Fibroblast of lung (primary cell): Measurements from ENCODE around the gene ZBTB14. TPM values are rescaled to one million over a fixed set of nuclear protein-coding genes. Genes with fewer than 3 reads are reported as not detected.

ENCODE experiments used
- DNase-seq, 2 donors: peaks; one replicate each; pipeline versions ENCODE4 v3.0.0 to v3.0.0-alpha.2; 2010; ENCODE audit warnings: low read depth in 2 of 2
- H2AFZ ChIP-seq: 2 replicates; pipeline ENCODE4 v1.5.1; 2012; ENCODE audit warnings: low read length, control low read depth, inconsistent platforms
- H3K27ac ChIP-seq: 2 replicates; pipeline ENCODE4 v1.5.1; 2011; ENCODE audit warnings: low read length, control low read depth; ENCODE audit not compliant: insufficient read depth
- H3K27me3 ChIP-seq: 2 replicates; pipeline ENCODE4 v1.5.1; 2011; ENCODE audit warnings: mild to moderate bottlenecking, low read length; ENCODE audit not compliant: control insufficient read depth, insufficient read depth
- H3K36me3 ChIP-seq: 2 replicates; pipeline ENCODE4 v1.5.1; 2011; ENCODE audit warnings: low read length; ENCODE audit not compliant: control insufficient read depth, insufficient read depth
- H3K4me1 ChIP-seq: 2 replicates; pipeline ENCODE4 v1.5.1; 2011; ENCODE audit warnings: low read length; ENCODE audit not compliant: control insufficient read depth, insufficient read depth; ENCODE audit errors: extremely low read depth
- H3K4me2 ChIP-seq: 2 replicates; pipeline ENCODE4 v1.5.1; 2011; ENCODE audit warnings: low read length, control low read depth; ENCODE audit not compliant: insufficient read depth; ENCODE audit errors: extremely low read depth
- H3K4me3 ChIP-seq, 4 experiments: fragments of 200-600 bp in 1 of 4; sonication (generic) in 1 of 4; replicated peaks in 1 of 4; 2 replicates each; pipeline ENCODE4 v1.5.1; 2011 to 2016; ENCODE audit warnings: low read length in 4 of 4, low read depth in 3 of 4, mild to moderate bottlenecking in 3 of 4, control low read depth in 2 of 4, inconsistent platforms in 1 of 4, mixed read lengths in 1 of 4; ENCODE audit not compliant: insufficient read depth in 1 of 4; ENCODE audit errors: control extremely low read depth in 1 of 4
- H3K79me2 ChIP-seq: 2 replicates; pipeline ENCODE4 v1.5.1; 2012; ENCODE audit warnings: mild to moderate bottlenecking, low read length, inconsistent platforms; ENCODE audit not compliant: control insufficient read depth, insufficient read depth
- H3K9ac ChIP-seq: 2 replicates; pipeline ENCODE4 v1.5.1; 2011; ENCODE audit warnings: mild to moderate bottlenecking, low read length, control low read depth; ENCODE audit not compliant: insufficient read depth
- H3K9me3 ChIP-seq: 2 replicates; pipeline ENCODE4 v1.5.1; 2012; ENCODE audit warnings: low read depth, low read length; ENCODE audit not compliant: control insufficient read depth, insufficient read depth
- H4K20me1 ChIP-seq: 2 replicates; pipeline ENCODE4 v1.5.1; 2011; ENCODE audit warnings: low read length; ENCODE audit not compliant: control insufficient read depth, insufficient read depth; ENCODE audit errors: extremely low read depth
- CTCF ChIP-seq, 2 donors: IDR thresholded peaks in 1 of 2; conservative IDR thresholded peaks in 1 of 2; 1 replicate in 1 of 2; 2 replicates in 1 of 2; pipeline ENCODE4 v1.5.1; 2011 to 2012; ENCODE audit warnings: low read length in 2 of 2, control low read depth in 1 of 2, inconsistent platforms in 1 of 2, low read depth in 1 of 2, mild to moderate bottlenecking in 1 of 2
- EZH2 ChIP-seq: IDR thresholded peaks from 2 replicates; pipeline ENCODE4 v1.5.1; 2012; ENCODE audit warnings: low read length, control low read depth, mild to moderate bottlenecking; ENCODE audit errors: missing control alignments
- polyA plus RNA-seq, 2 donors: library from polyadenylated mRNA; depleted of rRNA in 1 of 2; stranded (reverse) in 1 of 2; unstranded in 1 of 2; fragments of >200 nt; gene quantifications; 2 replicates each; pipeline ENCODE4 v1.2.1, GENCODE V29; 2011 to 2012; ENCODE audit warnings: missing spikeins in 1 of 2
- total RNA-seq: library from RNA; depleted of rRNA; stranded (reverse); fragments of >200 nt; gene quantifications from 2 replicates; pipeline ENCODE4 v1.2.1, GENCODE V29; 2014

ZBTB14 gene
- total and polyA plus RNA-seq, 2 donors (not counting 1 experiment from before 2014, with no cell fraction given): 9.7 to 15.1 TPM

GRCh38 chr18:5311301-5311989, 15.9 kb upstream of the ZBTB14 start:
- Histone ChIP-seq H3K9me3 (no peaks in the 10 kb centered on the region), H3K79me2 (no peaks in the 10 kb centered on the region), H3K4me1 (no peaks in the 10 kb centered on the region), H3K9ac (no peak overlapping the region), H2AFZ (no peak overlapping the region), H3K36me3 (no peaks in the 10 kb centered on the region), H3K4me3 (no peak overlapping the region), H4K20me1 (no peaks in the 10 kb centered on the region), H3K4me2 (peak overlapping the region; percentile 51), H3K27ac (no peak overlapping the region), H3K27me3 (no peaks in the 10 kb centered on the region)
- TF ChIP-seq EZH2 (no peak), CTCF (conservative IDR thresholded peaks at IDR 0.05 in 1 of 2, IDR thresholded peaks at IDR 0.05 in 1 of 2; ENCODE audit: low read depth in 1 of 2, low read length in 2 of 2) (no peak)
- DNase-seq: peak in 1 of 2 donors; percentile 40

- H3K36me3 ChIP-seq: no peaks in the 10 kb centered on the region
- H2AFZ ChIP-seq: no peak overlapping the region
- no peaks in the 10 kb centered on the region for H3K4me1 ChIP-seq
- H3K9ac ChIP-seq: no peak overlapping the region
- H3K4me3 ChIP-seq: peak overlapping the region in 1 of 4 experiments; percentile 28
- H3K4me2 ChIP-seq: no peak overlapping the region
- no peak for TF ChIP-seq CTCF (conservative IDR thresholded peaks at IDR 0.05 in 1 of 2, IDR thresholded peaks at IDR 0.05 in 1 of 2; ENCODE audit: low read depth in 1 of 2, low read length in 2 of 2)
- no peaks in the 10 kb centered on the region for H3K9me3 ChIP-seq
- DNase-seq: no peak
- no peaks in the 10 kb centered on the region for H4K20me1 ChIP-seq
- no peaks in the 10 kb centered on the region for H3K27me3 ChIP-seq
- no peak overlapping the region for H3K27ac ChIP-seq
- H3K79me2 ChIP-seq: no peaks in the 10 kb centered on the region
Observed at GRCh38 chr18:5309888-5310470, 14.5 kb upstream of the ZBTB14 start.

GRCh38 chr18:5305835-5306234, 10.3 kb upstream of the ZBTB14 start:
- H3K9ac ChIP-seq: no peak overlapping the region
- H3K4me2 ChIP-seq: no peak overlapping the region
- no peak for TF ChIP-seq CTCF (conservative IDR thresholded peaks at IDR 0.05 in 1 of 2, IDR thresholded peaks at IDR 0.05 in 1 of 2; ENCODE audit: low read depth in 1 of 2, low read length in 2 of 2)
- no peak for TF ChIP-seq EZH2
- H2AFZ ChIP-seq: no peak overlapping the region
- no peaks in the 10 kb centered on the region for H3K79me2 ChIP-seq
- no peak for DNase-seq
- H3K27me3 ChIP-seq: no peaks in the 10 kb centered on the region
- no peaks in the 10 kb centered on the region for H3K9me3 ChIP-seq
- H3K4me3 ChIP-seq: no peak overlapping the region
- H3K4me1 ChIP-seq: no peaks in the 10 kb centered on the region
- H3K36me3 ChIP-seq: no peaks in the 10 kb centered on the region
- no peaks in the 10 kb centered on the region for H4K20me1 ChIP-seq
- H3K27ac ChIP-seq: no peak overlapping the region
